Measurements from ENCODE around the gene COL23A1.
"Not testable (repeated sequence)": the region's sequence is repeated elsewhere in the genome, so short reads cannot be mapped to it uniquely, and the experiment has no call there.

Gene COL23A1

DNA sequence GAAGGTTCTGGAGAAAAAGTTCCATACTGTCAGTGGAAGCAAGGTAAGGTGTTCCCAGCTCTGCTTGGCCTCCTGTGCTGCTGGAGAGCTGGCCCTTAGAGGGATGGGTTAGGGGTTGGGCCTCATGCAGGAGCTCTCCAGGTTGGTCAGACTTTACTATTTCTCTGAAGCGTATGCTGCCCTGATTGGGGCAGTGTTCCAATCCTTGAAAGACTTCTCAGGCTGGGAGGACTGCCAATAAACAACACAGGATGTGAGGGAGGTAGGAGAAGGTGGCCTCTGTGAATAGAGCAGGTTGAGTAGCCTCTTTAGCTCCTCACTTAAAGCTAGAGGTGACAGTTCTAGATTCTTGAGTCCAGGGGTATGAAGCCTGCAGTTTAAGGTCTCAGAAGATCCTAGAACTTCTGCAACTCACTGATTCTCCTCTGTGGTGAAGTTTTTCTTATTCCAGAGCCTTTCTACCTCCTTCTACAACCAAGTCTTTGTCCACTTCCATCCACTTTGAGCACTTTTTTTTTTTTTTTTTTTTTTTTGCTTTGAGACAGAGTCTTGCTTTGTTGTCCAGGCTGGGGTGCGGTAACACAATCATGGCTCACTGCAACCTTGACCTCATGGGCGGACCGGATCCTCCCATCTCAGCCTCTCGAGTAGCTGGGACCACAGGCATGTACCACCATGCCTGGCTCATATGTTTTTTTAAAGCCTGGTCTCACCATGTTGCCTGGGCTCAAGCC lies 382.8 kb downstream of the COL23A1 start:
- no peak for DNase-seq (ENCODE audit: low read depth)

GRCh38 chr5:178206166-178207101 lies 383.8 kb downstream of the COL23A1 start:
- no peak for DNase-seq (ENCODE audit: low read depth)

GRCh38 chr5:178205749-178206047 lies 384.5 kb downstream of the COL23A1 start:
- DNase-seq (ENCODE audit: low read depth), result no peak

DNA sequence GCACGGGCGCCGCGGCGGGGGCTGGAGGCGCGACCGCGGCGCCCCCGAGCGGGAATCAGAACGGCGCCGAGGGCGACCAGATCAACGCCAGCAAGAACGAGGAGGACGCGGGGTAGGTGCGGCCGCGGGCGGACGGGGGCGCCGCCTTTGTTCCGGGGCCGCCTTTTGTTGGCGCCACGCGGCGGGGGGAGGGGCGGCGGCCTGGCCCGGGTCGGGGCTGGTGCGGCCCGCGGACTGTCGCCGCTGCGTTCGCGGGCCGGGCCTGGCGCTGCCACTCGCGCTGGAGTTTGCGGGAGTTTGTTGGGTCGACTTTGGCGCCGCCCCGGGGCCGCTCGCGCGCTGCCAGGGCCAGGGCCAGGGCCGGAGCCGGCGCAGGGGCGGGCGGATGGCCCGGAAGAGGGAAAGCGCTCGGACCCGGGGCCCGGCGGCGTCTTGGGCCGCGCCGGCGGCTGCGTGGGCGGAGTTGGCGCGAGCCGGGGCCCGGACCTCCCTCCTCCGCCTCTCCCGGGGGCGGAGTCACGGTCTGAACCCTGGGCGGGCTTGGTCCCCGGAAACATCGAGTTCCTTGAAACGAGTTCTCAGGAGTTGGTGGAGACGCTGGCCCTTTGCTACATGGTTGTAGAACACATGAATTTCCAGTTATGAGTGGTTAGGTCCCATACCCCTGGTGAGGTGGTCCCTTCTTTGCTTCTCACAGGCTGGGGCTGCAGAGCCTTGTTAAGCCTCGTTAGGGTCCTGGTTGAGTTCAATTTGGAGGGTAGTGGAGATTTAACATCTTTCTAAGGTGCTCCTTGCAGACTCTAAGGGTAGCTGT lies 385.1 kb downstream of the COL23A1 start:
- peak; percentile 71 for DNase-seq (ENCODE audit: low read depth)

GRCh38 chr5:178204182-178204934 lies 385.8 kb downstream of the COL23A1 start, which contains the start of gene HNRNPAB:
Gene HNRNPAB (plus strand): TSS chr5:178204533. CDS start chr5:178204838, 305 bp downstream.
- DNase-seq (ENCODE audit: low read depth), result peak; percentile 87

DNA sequence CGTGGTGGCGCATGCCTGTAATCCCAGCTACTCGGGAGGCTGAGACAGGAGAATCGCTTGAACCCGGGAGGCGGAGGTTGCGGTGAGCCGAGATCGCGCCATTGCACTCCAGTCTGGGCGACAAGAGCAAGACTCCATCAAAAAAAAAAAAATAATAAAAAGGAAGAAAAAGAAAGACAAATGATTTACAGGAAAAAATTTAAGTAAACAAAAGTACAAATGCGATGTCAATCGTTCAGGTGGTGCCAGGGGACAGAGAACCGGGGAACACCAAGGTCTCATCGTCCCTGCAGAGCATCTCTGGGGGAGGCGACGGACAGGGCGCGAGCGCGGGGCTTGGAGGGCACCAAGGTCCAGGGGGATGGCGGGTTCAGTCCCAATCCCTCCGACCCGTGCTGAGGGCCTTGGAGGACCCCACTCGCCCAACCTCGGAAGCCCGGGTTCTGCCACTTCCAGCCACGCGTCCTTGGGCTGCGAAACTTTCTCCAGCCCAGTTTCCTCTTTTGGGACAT lies 386.5 kb downstream of the COL23A1 start:
- DNase-seq (ENCODE audit: low read depth), result no peak

DNA sequence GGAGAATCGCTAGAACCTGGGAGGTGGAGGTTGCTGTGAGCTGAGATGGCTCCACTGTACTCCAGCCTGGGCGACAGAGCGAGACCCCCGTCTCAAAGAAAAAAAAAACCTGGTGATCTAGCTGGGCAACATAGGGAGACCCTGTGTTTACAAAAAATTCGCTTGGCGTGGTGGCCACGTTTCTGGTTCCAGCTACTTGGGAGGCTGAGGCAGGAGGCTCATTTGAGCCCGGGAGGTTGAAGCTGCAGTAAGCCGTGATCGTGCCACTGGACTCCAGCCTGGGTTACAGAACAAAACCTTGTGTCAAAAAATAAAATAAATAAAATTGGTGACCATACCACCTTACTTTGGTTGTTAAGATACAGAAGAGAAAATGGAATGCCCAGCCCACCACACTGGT lies 387.7 kb downstream of the COL23A1 start:
- no peak for DNase-seq (ENCODE audit: low read depth)

DNA sequence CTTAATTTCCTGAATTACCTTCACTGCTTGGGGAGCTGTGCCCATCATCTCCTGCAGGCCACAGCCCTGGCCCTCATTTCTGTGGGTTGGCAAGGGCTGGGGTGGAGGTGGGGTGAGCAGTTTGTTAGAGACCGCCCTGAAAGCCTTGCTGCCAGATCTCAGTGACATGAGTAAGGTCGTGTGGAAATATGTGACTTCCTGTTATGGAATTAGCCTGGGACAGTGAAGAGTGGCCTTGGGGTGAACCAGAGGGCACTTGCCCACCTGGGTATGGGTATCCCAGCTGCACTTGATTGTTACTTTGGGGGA lies 388.3 kb downstream of the COL23A1 start:
- no peak for DNase-seq (ENCODE audit: low read depth)

DNA sequence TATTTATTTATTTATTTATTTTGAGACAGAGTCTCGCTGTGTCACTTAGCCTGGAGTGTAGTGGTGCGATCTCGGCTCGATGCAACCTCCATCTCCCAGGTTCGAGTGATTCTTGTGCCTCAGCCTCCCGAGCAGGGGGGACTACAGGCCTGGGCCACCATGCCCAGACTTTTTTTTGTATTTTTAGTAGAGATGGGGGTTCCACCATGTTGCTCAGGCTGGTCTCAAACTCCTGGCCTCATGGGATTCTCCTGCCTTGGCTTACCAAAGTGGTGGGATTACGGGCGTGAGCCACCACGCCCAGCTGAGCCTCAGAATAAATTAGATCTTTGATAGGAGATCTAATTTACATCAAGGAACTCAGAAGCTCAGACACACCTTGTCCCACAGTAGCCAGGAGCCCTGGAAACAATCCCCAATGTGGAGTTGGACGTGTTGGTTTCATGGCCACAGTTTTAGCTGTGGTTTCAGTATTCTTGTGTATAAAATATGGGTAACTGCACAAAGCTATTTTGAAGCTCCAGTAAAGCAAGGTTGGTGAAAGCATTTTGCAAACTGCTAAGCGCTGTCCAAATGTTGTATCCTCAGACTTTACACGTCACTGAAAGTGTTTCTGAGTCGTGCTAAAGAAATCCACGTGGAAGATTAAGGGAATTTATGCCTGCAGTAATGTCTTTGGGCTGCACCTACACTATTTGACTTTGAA lies 388.8 kb downstream of the COL23A1 start:
- no peak for DNase-seq (ENCODE audit: low read depth)

DNA sequence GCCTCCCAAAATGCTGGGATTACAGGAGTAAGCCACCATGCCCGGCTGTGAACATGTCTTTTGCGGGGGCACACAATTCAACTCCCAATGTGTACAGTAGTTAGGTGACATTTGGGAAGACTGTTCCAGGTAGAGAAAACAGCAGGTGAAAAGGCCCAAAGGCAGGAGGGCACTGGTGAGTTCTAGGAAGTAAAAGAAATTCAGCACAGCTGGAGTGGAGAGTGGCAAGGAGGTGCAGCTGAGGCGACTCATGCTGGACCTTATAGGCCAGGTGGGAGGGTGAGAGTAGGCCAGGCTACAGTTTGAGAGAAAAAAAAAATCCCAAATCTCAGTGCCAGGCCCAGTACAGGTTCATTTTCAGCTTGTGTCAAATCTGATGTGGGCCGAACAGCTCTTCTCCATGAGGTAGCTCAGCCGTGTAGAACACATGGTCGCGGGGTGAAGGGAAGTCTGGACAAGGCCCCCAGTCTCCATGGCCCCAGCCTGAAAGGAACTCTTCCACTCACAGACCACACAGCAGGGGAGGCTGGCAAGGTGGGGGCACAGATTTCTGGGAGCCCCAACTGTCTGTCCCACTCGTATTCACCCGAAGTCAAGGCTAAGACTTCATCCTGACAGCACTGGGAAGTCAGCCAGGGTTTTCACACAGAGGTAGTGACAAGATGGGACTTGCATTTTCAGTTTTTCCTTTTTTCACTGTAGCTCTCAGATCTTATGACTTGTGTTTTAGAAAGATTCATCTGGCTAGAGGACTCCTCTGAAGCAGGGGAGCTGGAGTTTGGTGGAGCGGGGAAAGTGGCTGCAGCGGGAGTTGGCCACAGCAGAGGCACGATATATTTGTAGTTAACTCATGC lies 390.4 kb downstream of the COL23A1 start:
- DNase-seq (ENCODE audit: low read depth), result no peak

DNA sequence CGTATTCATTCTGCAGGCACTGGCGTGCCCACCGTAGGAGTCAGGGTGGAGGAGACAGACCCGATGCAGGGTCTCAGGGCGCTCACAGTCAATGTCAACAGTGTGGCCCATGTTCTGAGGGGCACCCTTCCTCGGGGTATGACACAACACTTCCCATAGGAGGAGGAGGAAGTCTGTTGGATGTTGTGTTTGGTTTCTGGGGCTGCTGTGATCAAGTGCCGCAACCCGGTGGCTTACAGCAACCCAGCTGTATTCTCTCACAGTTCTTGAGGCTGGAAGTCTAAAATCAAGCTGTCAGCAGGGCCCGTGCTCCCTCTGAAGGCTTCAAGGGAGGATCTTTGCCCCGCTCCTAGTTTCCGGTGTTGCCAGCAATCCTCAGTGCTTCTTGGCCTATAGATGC lies 391.5 kb downstream of the COL23A1 start:
- no peak for DNase-seq (ENCODE audit: low read depth)

- DNase-seq (ENCODE audit: low read depth), result not testable (repeated sequence)
These were observed 392.0 kb downstream of the COL23A1 start for GRCh38 chr5:178198151-178198550.

GRCh38 chr5:178196986-178197385 lies 393.2 kb downstream of the COL23A1 start:
- no peak for DNase-seq (ENCODE audit: low read depth)

GRCh38 chr5:178196281-178196812 lies 393.8 kb downstream of the COL23A1 start:
- DNase-seq (ENCODE audit: low read depth), result no peak

- no peak for DNase-seq (ENCODE audit: low read depth)
These were observed 396.2 kb downstream of the COL23A1 start for GRCh38 chr5:178194026-178194425.

- no peak for DNase-seq (ENCODE audit: low read depth)
These were observed 396.9 kb downstream of the COL23A1 start for GRCh38 chr5:178193251-178193809.

DNA sequence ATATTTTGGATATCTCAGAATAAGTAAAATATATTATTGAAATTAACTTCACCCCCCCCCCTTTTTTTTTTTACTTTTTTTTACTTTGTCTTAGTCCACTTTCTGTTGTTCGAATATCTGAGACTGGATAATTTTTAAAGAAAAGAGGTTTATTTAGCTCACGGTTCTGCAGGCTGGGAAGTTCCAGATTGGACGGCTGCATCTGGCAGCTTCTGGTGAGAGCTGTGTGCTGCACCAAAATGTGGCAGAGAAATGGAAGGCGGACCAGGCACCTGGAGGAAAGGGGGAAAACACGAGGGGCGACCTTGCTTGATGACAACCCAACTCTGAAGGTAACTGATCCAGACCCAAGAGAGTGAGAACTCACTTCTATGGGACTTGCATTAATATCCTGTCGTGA lies 397.4 kb downstream of the COL23A1 start:
- no peak for DNase-seq (ENCODE audit: low read depth)

DNA sequence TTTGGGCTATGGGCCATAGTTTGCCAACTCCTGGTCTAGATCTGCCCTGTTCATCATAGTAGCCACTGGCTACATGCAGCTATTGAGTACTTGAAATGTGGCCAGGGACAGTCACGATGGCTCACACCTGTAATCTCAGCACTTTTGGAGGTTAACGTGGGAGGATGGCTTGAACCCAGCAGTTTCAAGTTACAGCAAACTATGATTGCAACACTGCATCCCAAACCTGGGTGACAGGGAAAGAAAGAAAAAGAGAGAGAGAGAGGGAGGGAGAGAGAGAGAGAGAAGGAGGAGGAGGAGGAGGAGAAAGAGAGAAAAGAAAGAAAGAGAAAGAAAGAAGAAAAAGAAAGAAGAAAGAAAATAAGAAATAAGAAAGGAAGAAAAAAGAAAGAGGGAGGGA lies 397.9 kb downstream of the COL23A1 start:
- no peak for DNase-seq (ENCODE audit: low read depth)

GRCh38 chr5:178191661-178192060 lies 398.5 kb downstream of the COL23A1 start:
- no peak for DNase-seq (ENCODE audit: low read depth)
